ENCODE measurements around the gene DNAJB9.

DNA sequence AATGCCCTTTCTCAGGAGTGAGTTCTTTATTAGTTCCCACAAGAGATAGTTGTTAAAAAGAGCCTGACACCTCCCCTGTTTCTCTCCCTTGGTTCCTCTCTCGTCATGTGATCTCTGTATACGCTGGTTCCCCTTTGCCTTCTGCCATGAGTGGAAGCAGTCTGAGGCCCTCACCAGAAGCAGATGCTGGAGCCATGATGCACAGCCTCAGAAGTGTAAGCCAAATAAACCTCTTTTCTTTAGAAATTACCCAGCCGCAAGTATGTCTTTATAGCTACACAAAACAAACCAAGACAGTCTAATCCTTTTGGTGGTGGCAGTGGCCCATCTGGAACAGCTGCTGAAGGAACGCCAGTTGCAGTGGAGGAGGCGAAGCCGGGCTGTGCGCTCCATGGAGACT is 9.3 kb downstream of the DNAJB9 start:
- TF ChIP-seq YY1 (IDR thresholded peaks at IDR 0.05; ENCODE audit: low read depth): no peak
- TF ChIP-seq REST (IDR thresholded peaks at IDR 0.05; ENCODE audit: low read depth): no peak
